C1 segment of cervical spinal cord (tissue), 14 donors: ENCODE data around the gene SLC8A3.

Experiments
- DNase-seq, 14 donors: peaks; one replicate each; lab custom pipeline; 2025; lab: John Stamatoyannopoulos, UW

Gene SLC8A3

DNA sequence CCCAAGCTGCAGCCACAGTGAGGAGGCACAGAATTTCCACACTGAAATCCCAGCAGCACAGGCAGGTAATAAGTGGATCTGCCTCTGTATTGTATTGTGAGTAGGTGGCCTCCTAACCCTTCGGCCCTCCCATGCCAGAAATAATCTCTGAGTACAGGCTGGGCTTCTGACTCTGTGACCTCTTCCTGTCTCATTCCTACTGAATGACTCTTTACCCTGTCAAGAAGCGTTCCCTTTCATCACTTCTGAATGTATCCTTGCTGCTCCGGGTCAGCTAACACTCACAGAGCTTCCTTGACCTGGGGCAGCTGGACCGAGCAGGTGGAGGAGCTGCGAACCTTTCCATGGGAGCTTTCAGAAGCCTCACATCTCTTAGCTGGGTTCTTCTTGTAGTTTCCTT lies 119.6 kb downstream of the SLC8A3 start:
- no peak for DNase-seq

DNA sequence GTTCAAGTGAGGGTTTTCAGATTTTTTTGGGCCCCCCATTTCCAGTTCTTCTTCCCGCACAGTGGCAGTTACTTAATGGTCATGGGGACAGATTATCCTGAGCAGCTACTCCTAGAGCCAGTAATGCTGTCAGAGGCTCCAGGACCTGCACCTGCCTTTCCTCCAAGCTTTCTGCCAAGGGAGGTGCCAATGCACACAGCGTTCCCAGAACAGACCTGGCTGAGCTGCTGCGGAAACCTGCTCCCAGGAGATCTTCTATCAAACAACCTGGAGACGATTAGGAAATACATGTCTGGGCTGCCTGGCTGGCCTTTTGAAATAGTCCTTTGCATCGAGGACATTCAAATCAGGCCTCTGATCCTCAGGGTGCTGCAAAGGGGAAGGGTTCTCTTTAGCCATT lies 120.9 kb downstream of the SLC8A3 start:
- no peak for DNase-seq

DNA sequence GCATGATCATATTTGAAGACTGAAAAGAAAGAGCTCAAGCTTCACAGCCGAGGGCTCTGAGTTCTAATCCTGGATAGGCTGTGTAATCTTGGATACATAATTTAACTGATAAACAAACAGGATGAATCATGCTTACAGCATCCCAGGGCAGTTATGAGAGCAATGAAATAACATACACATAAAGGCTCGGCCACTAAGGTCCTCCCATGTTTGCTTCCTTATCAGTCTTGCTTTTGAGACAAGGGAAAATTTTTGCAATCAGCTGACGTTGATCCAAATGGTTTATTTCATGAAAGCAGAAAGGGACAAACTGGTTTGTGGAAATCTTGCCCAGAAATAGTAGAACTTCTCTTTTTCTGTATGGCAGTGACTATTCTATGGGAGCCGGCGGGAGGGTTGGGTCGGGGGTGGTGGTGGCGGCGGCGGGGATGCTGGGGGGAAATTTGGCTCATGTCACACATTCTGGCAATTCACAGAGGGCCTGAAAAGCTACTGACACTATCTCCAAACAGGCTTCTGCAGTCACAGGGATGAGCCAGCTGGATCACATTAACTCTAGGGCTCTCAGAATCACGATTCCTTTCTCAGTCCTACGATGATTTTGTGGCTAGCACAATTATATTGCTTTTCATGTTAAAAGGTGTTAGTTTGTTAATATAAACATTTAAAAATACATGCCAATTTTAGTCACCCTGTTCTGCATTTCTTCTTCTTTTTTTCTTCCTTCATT lies 124.5 kb downstream of the SLC8A3 start:
- DNase-seq, result no peak

- no peak for DNase-seq
Observed at GRCh38 chr14:70061108-70061507, 127.6 kb downstream of the SLC8A3 start.

DNA sequence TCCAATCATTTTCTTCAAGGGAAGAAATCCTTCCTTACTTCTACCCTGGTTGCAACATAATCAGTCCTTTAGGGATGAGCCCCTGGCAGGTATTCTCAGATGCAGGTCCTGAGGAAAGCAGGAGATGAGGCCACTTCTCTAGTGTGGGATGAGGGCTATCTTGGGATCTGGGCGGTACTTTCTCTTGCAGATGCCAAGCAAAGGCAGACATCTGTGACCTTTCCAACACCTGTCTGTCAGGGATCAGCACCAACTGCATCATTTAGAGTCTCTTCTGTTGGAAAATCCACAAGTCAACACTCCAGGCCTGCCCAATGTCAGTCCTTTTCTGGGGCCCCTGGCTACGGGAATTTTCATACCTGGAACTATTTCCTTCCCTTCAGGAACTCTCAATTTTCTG lies 129.2 kb downstream of the SLC8A3 start:
- no peak for DNase-seq

DNA sequence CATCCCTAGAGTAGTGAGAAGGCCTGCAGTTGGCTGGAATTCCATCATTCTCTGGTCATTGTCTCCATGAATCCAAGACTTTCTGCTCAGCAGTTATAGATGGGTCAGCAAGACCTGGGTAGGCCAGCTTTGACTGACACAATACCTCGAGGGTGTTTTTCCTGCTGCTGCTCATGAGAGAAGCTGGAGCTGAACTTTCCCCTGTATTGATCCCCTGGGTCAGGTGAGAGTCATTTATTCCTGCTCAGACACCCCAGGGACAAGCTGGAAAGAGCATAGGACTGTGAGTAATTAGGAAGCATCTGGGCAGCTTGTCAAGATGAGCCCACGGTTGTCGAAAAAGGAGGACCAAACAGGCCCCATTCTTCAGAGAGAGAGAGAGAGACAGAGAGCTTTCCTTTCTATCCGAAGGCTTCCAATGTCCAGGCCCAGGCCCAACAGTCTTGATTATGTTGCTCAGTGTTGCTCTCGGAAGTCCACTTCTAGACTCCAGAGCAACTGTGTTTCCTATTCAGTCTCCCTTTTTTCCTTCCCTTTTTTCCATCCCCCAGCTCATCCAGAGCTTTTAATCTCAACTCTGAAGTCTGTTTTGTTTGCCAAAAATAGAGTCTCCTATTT lies 131.1 kb downstream of the SLC8A3 start:
- DNase-seq, result no peak

DNA sequence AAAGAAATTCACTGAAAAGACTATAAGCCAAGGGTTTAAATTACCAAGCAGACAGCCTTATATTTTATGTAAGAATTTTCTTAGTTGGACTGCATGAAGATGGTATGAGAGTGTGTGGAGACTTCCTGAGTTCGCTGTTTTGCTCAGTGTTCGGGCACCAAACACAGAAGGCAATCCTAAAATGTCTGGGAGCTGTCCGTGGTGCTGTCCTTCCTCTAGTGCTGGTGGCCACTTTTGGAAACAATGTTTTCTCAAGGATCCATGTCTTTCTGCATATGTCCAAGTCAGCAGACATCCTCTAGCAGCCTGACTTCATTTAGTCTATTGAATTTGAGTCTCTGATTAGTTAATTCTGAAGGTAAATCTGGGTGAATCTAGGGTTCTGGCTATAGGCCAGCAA lies 135.8 kb downstream of the SLC8A3 start:
- DNase-seq, result no peak

DNA sequence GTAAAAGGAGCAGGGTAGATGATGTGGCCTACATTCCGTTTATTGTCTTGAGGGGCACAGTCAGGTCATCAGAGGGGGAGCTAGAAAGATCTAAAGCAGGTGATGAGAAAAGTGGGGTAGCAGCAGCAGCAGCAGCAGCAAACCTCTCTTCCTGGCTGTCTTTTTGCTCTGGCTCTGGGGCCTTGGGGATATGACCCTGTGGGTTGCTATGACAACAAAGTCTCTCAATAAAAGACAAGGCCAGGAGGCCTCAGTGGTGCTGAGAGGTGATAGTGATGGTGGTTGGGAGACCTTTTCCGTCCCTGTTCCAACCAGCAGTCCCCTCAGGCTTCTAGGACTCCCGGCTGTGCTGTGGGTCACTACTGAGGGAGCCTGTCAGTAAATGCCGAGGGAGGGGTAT lies 138.6 kb downstream of the SLC8A3 start:
- DNase-seq, result no peak

DNA sequence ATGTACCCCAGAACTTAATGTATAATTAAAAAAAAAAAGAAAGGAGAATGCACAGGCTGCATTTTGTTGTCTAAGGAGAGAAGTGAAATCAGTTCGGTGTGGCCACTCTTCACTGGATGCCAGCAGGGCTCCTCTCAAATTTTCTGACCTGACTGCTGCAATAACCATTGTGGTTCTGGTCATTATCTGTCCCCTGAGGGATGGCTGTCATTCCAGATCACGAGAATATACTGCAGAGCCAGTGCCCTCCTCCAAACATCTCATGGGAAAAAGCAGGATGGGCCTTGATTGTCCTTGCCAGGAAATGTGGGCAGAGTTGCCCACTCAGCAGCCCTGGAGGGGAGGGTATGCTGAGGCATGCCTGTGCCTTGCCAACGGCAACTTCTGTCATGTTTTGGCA lies 139.1 kb downstream of the SLC8A3 start:
- no peak for DNase-seq

DNA sequence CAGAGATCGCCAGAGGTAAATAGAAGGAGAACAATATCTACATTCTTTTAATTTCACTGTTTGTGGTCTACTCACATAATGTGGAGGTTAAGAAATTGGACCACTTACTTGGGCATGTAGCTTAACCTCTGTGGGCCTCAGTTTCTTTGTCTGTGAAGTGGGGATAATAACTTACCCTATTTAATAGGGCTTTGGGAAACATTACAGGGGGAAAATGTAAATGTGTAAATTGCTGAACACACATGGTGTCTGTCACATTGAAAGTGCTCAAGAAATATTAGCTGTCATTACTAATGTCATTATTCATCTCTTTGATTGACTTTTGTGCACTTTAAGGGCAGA lies 140.5 kb downstream of the SLC8A3 start:
- no peak for DNase-seq

GRCh38 chr14:70047598-70048312 lies 141.0 kb downstream of the SLC8A3 start:
- no peak for DNase-seq

GRCh38 chr14:70045844-70046535 lies 142.8 kb downstream of the SLC8A3 start:
- peak in 10 of 14 donors; percentile 4 to 54 (median 40) for DNase-seq

GRCh38 chr14:70045310-70045709 lies 143.4 kb downstream of the SLC8A3 start:
- DNase-seq, result no peak

GRCh38 chr14:70043001-70043400 lies 145.8 kb downstream of the SLC8A3 start:
- DNase-seq, result no peak

GRCh38 chr14:70036665-70037064 lies 152.1 kb downstream of the SLC8A3 start:
- no peak for DNase-seq

GRCh38 chr14:70034257-70034656 lies 154.5 kb downstream of the SLC8A3 start:
- DNase-seq, result no peak

GRCh38 chr14:70033561-70033960 lies 155.2 kb downstream of the SLC8A3 start:
- no peak for DNase-seq

- no peak for DNase-seq
Observed at GRCh38 chr14:70033116-70033515, 155.6 kb downstream of the SLC8A3 start.

GRCh38 chr14:70032447-70032846 lies 156.3 kb downstream of the SLC8A3 start:
- DNase-seq, result no peak

DNA sequence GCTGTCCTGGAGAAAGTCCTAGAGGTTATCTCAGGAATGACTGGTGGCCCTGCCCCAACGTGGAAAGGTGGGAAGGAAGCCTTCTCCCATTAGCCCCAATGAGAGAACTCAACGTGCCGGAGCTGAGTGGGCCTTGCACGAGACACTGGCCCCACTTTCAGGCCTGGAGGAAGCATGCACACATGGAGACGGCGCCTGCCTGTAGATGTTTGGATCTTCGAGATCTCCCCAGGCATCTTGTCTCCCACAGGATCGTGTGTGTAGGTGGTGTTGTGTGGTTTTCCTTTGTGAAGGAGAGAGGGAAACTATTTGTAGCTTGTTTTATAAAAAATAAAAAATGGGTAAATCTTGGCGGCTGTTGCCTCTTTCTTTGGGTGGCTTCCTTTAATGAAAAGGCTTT lies 156.7 kb downstream of the SLC8A3 start:
- DNase-seq, result no peak

GRCh38 chr14:70029296-70030132 lies 159.2 kb downstream of the SLC8A3 start:
- no peak for DNase-seq
